GM04504 (cell line): Measurements from ENCODE around the gene PLSCR5.

Experiments used
- DNase-seq: peaks from one replicate; pipeline ENCODE4 v3.0.0-alpha.2; 2012; ENCODE audit warnings: low read depth

Gene PLSCR5

GRCh38 chr3:146585156-146585555 is 20.0 kb downstream of the PLSCR5 start:
- DNase-seq = no peak

- no peak for DNase-seq
These were observed 23.1 kb downstream of the PLSCR5 start for GRCh38 chr3:146581951-146582467.

- DNase-seq = no peak
These were observed 24.0 kb downstream of the PLSCR5 start for GRCh38 chr3:146581080-146581601.

- peak; percentile 12 for DNase-seq
These were observed 27.5 kb downstream of the PLSCR5 start for GRCh38 chr3:146577662-146578061.

- DNase-seq = no peak
These were observed 29.5 kb downstream of the PLSCR5 start for GRCh38 chr3:146575636-146576035.

- no peak for DNase-seq
These were observed 31.0 kb downstream of the PLSCR5 start for GRCh38 chr3:146574173-146574572.

GRCh38 chr3:146569314-146569713 is 35.8 kb downstream of the PLSCR5 start:
- no peak for DNase-seq

GRCh38 chr3:146566138-146566537 is 39.0 kb downstream of the PLSCR5 start:
- DNase-seq = no peak

GRCh38 chr3:146561879-146562278 is 43.3 kb downstream of the PLSCR5 start:
- DNase-seq = no peak

GRCh38 chr3:146561463-146561862 is 43.7 kb downstream of the PLSCR5 start:
- no peak for DNase-seq

GRCh38 chr3:146560678-146561077 is 44.5 kb downstream of the PLSCR5 start:
- DNase-seq = no peak

- no peak for DNase-seq
These were observed 45.8 kb downstream of the PLSCR5 start for GRCh38 chr3:146559388-146559787.

- DNase-seq = no peak
These were observed 46.4 kb downstream of the PLSCR5 start for GRCh38 chr3:146558781-146559180.

GRCh38 chr3:146557745-146558144 is 47.4 kb downstream of the PLSCR5 start:
- no peak for DNase-seq

GRCh38 chr3:146555311-146555710 is 49.8 kb downstream of the PLSCR5 start:
- DNase-seq = no peak

- no peak for DNase-seq
These were observed 50.9 kb downstream of the PLSCR5 start for GRCh38 chr3:146554151-146554760.

- DNase-seq = no peak
These were observed 54.2 kb downstream of the PLSCR5 start for GRCh38 chr3:146550743-146551510.

- no peak for DNase-seq
These were observed 55.0 kb downstream of the PLSCR5 start for GRCh38 chr3:146550070-146550615.

- DNase-seq = no peak
These were observed 57.8 kb downstream of the PLSCR5 start for GRCh38 chr3:146547235-146547835.

- no peak for DNase-seq
These were observed 58.7 kb downstream of the PLSCR5 start for GRCh38 chr3:146546366-146546965.

GRCh38 chr3:146544929-146545528 is 60.1 kb downstream of the PLSCR5 start:
- DNase-seq = no peak
